Stimulated activated CD4-positive, alpha-beta T cell treated with anti-CD3 and anti-CD28 coated beads, Interleukin-12 subunit alpha, Interleukin-12 subunit beta, amount 100 ng/mL, for 24 hours (primary cell): ENCODE data around the gene MRPL48.
"Not testable (repeated sequence)": the region's sequence is repeated elsewhere in the genome, so short reads cannot be mapped to it uniquely, and the experiment has no call there.

Experiments used
- DNase-seq, 2 experiments: peaks; one replicate each; pipeline ENCODE4 v3.0.0-alpha.2; 2020; ENCODE audit warnings: low read depth in 2 of 2

MRPL48 gene

GRCh38 chr11:73779084-73779902 lies 8.4 kb upstream of the MRPL48 start:
- DNase-seq = peak; percentile 95 to 98

- no peak for DNase-seq
Measured at GRCh38 chr11:73781303-73781702, 6.4 kb upstream of the MRPL48 start.

GRCh38 chr11:73783483-73784020 lies 4.1 kb upstream of the MRPL48 start:
- no peak for DNase-seq

- DNase-seq = no peak
Measured at GRCh38 chr11:73784080-73784634, 3.5 kb upstream of the MRPL48 start.

- no peak for DNase-seq
Measured at GRCh38 chr11:73784734-73785133, 2.9 kb upstream of the MRPL48 start.

GRCh38 chr11:73785467-73785866 lies 2.2 kb upstream of the MRPL48 start:
- DNase-seq = not testable (repeated sequence)

GRCh38 chr11:73787051-73787642 lies 527 bp upstream of the MRPL48 start:
- DNase-seq = no peak

GRCh38 chr11:73789279-73789670 lies 1.6 kb downstream of the MRPL48 start:
- no peak for DNase-seq

GRCh38 chr11:73792584-73792983 lies 4.9 kb downstream of the MRPL48 start:
- no peak for DNase-seq

- DNase-seq = no peak
Measured at GRCh38 chr11:73795925-73796632, 8.4 kb downstream of the MRPL48 start.

- DNase-seq = no peak
Measured at GRCh38 chr11:73797457-73797856, 9.8 kb downstream of the MRPL48 start.

GRCh38 chr11:73800276-73800806 lies 12.7 kb downstream of the MRPL48 start:
- DNase-seq = no peak

GRCh38 chr11:73801136-73801535 lies 13.5 kb downstream of the MRPL48 start:
- DNase-seq = no peak

- DNase-seq = no peak
Measured at GRCh38 chr11:73804712-73805111, 17.0 kb downstream of the MRPL48 start.

- no peak for DNase-seq
Measured at GRCh38 chr11:73808052-73808451, 20.4 kb downstream of the MRPL48 start.

- no peak for DNase-seq
Measured at GRCh38 chr11:73810637-73811036, 23.0 kb downstream of the MRPL48 start.

- DNase-seq = no peak
Measured at GRCh38 chr11:73812234-73812633, 24.6 kb downstream of the MRPL48 start.

GRCh38 chr11:73814812-73815211 lies 27.1 kb downstream of the MRPL48 start:
- no peak for DNase-seq

- no peak for DNase-seq
Measured at GRCh38 chr11:73818846-73819245, 31.2 kb downstream of the MRPL48 start.

- no peak for DNase-seq
Measured at GRCh38 chr11:73830261-73830660, 42.6 kb downstream of the MRPL48 start.

- DNase-seq = no peak
Measured at GRCh38 chr11:73833067-73833466, 45.4 kb downstream of the MRPL48 start.
